GM11168 (cell line): Measurements from ENCODE around the gene CXorf49.
"Not testable (repeated sequence)": the region's sequence is repeated elsewhere in the genome, so short reads cannot be mapped to it uniquely, and the experiment has no call there.

ENCODE experiments used
- in situ Hi-C: fragments of 300-500 bp; cut with MboI; formaldehyde crosslinking; loops from one replicate; pipeline ENCODE4 v1.12.0; 2022; ENCODE audit warnings: low sequenced_read_pairs; ENCODE audit not compliant: unreplicated experiment

Gene CXorf49

GRCh38 chrX:71718185-71718584 is at the start of gene CXorf49:
Gene CXorf49 (minus strand): TSS chrX:71718285. CDS start chrX:71718151, 134 bp downstream.
- in situ Hi-C loops, result not testable (repeated sequence)

- in situ Hi-C loops, result not testable (repeated sequence)
Measured at GRCh38 chrX:71767134-71767533, 49.0 kb upstream of the CXorf49 start.

- in situ Hi-C loops, result not testable (repeated sequence)
Measured at GRCh38 chrX:71765613-71766012, 47.5 kb upstream of the CXorf49 start.

- in situ Hi-C loops, result not testable (repeated sequence)
Measured at GRCh38 chrX:71764832-71765231, 46.7 kb upstream of the CXorf49 start.

GRCh38 chrX:71763049-71763448 is 45.0 kb upstream of the CXorf49 start, which contains the start of gene CXorf49B:
Gene CXorf49B (plus strand): TSS chrX:71763349. CDS start chrX:71763424, 75 bp downstream.
- in situ Hi-C loops, result not testable (repeated sequence)

GRCh38 chrX:71760688-71761281 is 42.7 kb upstream of the CXorf49 start:
- in situ Hi-C loops, result not testable (repeated sequence)

GRCh38 chrX:71720289-71720886 is 2.3 kb upstream of the CXorf49 start:
- in situ Hi-C loops, result not testable (repeated sequence)

- in situ Hi-C loops, result not testable (repeated sequence)
Measured at GRCh38 chrX:71719195-71719594, 1.1 kb upstream of the CXorf49 start.

- in situ Hi-C loops, result not testable (repeated sequence)
Measured at GRCh38 chrX:71716323-71716722, 1.8 kb downstream of the CXorf49 start.

GRCh38 chrX:71715551-71715950 is 2.5 kb downstream of the CXorf49 start:
- in situ Hi-C loops, result not testable (repeated sequence)

- in situ Hi-C loops, result not testable (repeated sequence)
Measured at GRCh38 chrX:71714064-71714463, 4.0 kb downstream of the CXorf49 start.

- in situ Hi-C loops, result not testable (repeated sequence)
Measured at GRCh38 chrX:71702853-71703252, 15.2 kb downstream of the CXorf49 start.

- in situ Hi-C loops, result not testable (repeated sequence)
Measured at GRCh38 chrX:71699023-71699344, 19.1 kb downstream of the CXorf49 start.

GRCh38 chrX:71698299-71699022 is 19.6 kb downstream of the CXorf49 start:
- in situ Hi-C loops, result not testable (repeated sequence)

GRCh38 chrX:71697466-71698298 is 20.4 kb downstream of the CXorf49 start:
- in situ Hi-C loops, result not testable (repeated sequence)

GRCh38 chrX:71696641-71697465 is 21.2 kb downstream of the CXorf49 start:
- in situ Hi-C loops, result not testable (repeated sequence)

- in situ Hi-C loops, result no loop called here
Measured at GRCh38 chrX:71679575-71680207, 38.4 kb downstream of the CXorf49 start.

- in situ Hi-C loops, result not testable (repeated sequence)
Measured at GRCh38 chrX:71677195-71677594, 40.9 kb downstream of the CXorf49 start.

GRCh38 chrX:71676068-71676795 is 41.9 kb downstream of the CXorf49 start:
- in situ Hi-C loops, result not testable (repeated sequence)
